C4-2B (cell line): ENCODE results near the gene SSBP2.

Experiments used
- ZFX ChIP-seq: fragments of 450-650 bp; IDR thresholded peaks from 2 replicates; pipeline ENCODE4 v1.6.1; 2017
- TF ChIP-seq, protein P1 (sequence below): fragments of 450-650 bp; conservative IDR thresholded peaks from 2 replicates; pipeline ENCODE4 v1.5.1; 2017; ENCODE audit warnings: mild to moderate bottlenecking

DNA sequence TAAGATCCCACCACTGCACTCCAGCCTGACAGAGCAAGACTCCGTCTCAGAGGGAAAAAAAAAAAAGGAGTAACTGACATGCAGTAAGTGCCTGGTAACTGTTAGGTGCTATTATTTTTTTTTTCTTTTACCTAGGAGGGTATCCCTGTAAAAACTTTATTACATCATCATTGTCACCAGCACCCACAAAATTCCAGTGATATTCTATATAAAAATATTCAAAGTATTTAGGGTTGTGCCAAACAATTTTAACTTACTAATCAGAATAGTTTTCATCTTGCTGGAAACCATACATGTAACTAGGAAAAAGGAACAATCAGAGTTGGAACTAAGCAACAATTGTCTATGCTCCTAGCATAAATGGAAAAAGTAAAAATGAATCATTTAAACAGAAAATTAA, 112.4 kb downstream of the SSBP2 start:
- TF ChIP-seq, protein P1, sequence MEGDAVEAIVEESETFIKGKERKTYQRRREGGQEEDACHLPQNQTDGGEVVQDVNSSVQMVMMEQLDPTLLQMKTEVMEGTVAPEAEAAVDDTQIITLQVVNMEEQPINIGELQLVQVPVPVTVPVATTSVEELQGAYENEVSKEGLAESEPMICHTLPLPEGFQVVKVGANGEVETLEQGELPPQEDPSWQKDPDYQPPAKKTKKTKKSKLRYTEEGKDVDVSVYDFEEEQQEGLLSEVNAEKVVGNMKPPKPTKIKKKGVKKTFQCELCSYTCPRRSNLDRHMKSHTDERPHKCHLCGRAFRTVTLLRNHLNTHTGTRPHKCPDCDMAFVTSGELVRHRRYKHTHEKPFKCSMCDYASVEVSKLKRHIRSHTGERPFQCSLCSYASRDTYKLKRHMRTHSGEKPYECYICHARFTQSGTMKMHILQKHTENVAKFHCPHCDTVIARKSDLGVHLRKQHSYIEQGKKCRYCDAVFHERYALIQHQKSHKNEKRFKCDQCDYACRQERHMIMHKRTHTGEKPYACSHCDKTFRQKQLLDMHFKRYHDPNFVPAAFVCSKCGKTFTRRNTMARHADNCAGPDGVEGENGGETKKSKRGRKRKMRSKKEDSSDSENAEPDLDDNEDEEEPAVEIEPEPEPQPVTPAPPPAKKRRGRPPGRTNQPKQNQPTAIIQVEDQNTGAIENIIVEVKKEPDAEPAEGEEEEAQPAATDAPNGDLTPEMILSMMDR = no peak
- no peak for TF ChIP-seq ZFX
